Kidney capillary endothelial cell (primary cell): ENCODE data around the gene CYP3A4.
"Not testable (repeated sequence)": the region's sequence is repeated elsewhere in the genome, so short reads cannot be mapped to it uniquely, and the experiment has no call there.

Experiments
- DNase-seq: peaks from one replicate; pipeline ENCODE4 v3.0.0-alpha.2; 2018; ENCODE audit warnings: low spot score

The CYP3A4 gene

DNA sequence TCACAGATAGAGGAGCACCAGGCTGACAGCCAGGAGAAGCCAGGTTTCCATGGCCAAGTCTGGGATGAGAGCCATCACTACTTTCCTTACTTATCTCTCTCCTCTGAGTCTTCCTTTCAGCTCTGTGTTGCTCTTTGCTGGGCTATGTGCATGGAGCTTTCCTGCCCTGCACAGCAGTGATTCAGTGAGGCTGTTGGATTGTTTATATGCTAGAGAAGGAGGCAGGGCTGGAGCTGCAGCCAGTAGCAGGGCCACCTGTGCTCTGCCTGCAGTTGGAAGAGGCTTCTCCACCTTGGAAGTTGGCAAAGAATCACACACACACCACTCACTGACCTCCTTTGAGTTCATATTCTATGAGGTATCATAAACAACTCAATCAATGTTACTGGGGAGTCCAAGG, at the start of gene CYP3A4:
TSS of gene CYP3A4 (minus strand) at position 178 of the 400 bp plus-strand sequence. CDS start at position 75, 103 bp downstream.
- no peak for DNase-seq

GRCh38 chr7:99833289-99833877, 49.4 kb upstream of the CYP3A4 start:
- no peak for DNase-seq

GRCh38 chr7:99831595-99831994, 47.6 kb upstream of the CYP3A4 start:
- no peak for DNase-seq

DNA sequence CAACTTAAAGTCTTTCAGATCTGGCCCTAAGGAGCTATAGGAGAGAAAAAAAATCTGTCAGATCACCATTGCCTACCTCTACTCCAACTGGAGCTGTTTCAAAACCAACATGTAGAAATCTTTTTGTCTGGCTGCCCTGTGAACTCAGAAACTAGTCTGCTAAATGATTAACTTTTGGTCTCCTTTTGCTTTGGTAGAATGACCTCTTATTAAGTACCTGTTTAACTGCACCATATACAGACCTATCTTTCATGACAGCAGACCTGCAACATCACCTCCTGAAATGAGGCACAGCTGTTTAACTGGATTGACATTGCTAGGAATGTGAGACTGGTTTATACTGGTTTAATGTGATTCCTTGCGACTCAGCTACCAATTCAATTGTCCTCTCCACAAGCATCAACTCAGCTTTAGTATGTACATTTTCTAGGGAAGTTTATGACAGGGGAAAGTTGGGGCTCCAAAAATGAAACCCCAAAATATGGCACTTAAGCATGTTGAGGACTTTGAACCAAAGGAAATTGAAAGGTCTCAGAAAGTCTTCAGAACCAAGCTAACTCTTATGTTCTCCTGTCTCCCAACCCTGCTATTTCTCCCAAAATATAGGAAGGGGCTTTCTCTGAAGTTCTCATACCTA, 45.7 kb upstream of the CYP3A4 start:
- no peak for DNase-seq

- DNase-seq = no peak
Measured at GRCh38 chr7:99828811-99829210, 44.8 kb upstream of the CYP3A4 start.

DNA sequence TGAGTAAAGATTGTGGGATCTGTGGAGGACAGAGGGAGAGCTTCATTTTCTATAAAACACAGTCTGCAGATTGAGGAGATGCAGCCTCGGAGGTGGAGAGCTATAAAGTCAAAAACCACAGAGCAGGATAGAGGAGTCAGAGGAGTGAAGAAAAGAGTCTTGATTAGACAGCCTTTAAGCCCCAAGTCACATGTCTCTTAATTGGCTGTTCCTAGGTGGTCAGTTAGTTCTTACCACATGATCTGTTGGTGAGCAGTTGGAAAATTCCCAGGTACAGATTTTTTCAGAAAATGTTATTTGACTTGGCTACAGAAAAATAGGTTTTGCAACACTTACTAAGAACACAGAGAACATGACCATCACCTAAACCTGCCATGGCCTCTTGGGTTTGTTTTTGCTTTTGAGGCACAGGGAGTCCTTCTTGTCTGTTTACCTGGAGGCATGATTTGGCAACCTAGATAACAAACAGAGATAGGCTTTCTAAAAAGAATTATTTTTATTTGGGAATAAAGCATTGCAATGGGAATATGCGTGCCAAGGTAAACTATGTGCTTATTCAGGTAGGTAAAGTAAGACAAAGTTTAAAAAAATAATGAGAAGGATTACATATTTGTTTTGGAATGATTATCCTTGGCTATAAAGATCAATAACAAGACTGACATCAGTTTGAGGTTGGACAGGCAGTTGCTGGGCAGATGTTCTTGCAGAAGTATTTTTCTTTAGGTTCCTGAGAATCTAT, 43.2 kb upstream of the CYP3A4 start:
- DNase-seq = no peak

GRCh38 chr7:99825873-99826272, 41.9 kb upstream of the CYP3A4 start:
- no peak for DNase-seq

DNA sequence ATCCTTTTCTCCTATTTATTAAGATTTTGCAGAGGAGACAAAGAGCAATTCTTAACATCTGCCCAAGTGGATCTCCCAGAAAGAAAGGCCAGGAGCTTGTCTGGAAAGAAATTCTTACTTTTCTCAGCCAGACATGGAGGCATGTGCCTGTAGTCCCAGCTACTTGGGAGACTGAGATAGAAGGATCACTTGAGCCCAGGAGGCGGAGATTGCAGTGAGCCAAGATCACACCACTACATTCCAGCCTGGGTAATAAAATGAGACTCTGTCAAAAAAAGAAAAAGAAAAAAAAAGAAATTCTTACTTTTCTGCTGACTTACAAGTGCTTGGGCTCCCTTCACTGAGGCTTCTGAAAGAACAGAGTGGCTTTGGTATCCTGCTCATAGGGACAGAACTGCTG, 41.5 kb upstream of the CYP3A4 start:
- DNase-seq = no peak

- no peak for DNase-seq
Measured at GRCh38 chr7:99824091-99824490, 40.1 kb upstream of the CYP3A4 start.

- DNase-seq = no peak
Measured at GRCh38 chr7:99822731-99823718, 39.0 kb upstream of the CYP3A4 start.

DNA sequence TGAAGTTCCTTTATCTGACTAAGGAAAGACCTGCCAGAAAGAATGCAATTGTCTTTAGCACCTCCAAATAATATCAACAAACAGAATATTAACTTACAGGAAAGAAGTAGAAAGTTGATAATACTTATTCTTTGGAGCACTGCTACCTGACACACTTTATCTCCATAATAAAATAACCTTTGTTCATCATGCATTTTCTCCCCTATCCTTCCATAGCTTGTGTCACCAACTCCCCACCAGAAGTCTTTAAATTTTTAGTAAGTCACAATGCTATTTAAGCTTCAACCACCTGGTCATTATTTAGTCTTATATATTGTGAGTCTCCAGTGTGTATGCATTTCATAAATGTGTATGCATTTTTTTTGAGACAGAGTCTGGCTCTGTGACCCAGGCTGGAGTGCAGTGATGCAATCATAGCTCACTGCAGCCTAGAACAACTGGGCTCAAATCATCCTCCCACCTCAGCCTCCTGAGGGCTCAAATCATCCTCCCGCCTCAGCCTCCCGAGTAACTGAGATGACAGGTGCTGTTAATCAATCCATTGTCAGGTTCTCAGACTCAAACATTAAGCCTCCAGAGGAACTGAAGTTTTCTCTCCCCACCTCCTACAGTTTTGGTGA, 36.5 kb upstream of the CYP3A4 start:
- DNase-seq = no peak

DNA sequence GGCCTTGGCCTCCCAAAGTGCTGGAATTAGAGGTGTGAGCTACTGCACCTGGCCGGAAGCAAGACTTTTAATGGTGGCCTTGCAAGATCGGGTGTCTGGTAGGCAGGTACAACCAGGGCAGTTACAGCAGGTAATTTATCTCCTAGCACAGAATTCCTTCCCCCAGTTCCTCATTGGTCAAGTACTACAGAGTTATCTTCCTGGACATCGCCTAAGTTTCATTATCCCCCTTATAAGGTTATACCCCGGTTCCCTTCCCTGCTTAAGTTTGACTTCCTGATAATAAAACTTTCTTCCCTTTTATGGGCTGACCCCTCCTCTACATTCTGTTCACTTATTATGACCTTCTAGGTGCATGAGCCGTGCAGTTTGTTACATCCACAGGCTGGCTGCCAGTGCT, 24.8 kb upstream of the CYP3A4 start:
- no peak for DNase-seq

DNA sequence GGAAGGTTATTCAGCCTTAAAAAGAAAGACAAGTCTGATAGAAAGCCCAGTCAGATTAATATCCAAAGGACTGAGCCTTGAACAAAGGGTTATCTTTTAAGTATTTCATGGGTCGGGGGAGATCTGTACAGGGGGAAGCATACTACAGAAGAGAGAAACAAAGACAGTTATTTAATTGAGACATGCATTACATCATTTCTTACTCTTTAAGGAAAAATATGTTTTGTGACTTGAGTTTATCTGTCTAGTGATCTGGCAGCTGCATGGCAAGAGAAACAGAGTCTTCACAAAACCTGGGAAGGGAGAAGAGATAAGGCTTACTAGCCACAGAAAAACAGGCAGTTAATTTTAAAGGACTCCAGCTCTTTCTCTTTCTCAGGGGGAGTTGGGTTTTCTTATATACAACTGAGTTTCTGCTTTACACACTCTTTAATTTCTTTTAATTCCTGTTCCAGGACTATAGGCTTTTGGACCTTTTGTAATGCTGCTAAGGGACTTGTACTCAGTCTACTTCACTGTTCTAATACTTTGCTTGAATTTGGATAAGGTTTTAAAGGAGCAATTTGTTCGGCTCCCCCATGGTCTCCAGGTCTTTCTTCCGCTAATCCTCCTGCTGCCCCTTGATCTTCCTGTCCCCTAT, 23.0 kb upstream of the CYP3A4 start:
- DNase-seq = no peak

DNA sequence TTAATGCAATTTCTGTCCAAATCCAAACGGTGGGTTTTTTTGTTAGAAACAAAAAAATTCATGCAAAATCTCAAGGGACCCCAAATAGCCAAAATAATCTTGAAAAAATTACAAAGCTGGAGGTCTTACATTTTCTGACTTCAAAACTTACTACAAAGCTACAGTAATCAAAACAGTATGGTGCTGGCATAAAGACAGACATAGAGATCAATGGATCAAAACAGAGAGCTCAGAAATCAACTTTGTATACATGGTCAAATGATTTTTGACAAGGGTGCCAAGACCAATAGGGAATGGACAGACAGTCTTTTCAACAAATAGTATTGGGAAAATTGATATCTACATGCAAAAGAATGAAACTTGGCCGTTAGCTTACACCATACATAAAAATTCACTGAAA, 21.7 kb upstream of the CYP3A4 start:
- DNase-seq = no peak

DNA sequence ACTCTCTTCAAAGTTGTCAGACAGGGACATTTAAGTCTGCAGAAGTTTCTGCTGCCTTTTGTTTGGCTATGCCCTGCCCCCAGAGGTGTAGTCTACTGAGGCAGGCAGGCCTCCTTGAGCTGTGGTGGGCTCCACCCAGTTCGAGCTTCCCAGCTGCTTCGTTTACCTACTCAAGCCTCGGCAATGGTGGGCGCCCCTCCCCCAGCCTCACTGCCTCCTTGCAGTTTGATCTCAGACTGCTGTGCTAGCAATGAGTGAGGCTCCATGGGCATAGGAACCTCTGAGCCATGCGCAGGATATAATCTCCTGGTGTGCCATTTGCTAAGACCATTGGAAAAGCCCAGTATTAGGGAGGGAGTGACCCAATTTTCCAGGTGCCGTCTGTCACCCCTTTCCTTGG, 19.1 kb upstream of the CYP3A4 start:
- not testable (repeated sequence) for DNase-seq

DNA sequence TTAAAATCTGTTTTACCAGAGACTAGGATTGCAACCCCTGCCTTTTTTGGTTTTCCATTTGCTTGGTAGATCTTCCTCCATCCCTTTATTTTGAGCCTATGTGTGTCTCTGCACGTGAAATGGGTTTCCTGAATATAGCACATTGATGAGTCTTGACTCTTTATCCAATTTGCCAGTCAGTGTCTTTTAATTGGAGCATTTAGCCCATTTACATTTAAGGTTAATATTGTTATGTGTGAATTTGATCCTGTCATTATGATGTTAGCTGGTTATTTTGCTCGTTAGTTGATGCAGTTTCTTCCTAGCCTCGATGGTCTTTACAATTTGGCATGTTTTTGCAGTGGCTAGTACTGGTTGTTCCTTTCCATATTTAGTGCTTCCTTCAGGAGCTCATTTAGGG, 17.4 kb upstream of the CYP3A4 start:
- DNase-seq = not testable (repeated sequence)

GRCh38 chr7:99798972-99799371, 15.0 kb upstream of the CYP3A4 start:
- DNase-seq = no peak

DNA sequence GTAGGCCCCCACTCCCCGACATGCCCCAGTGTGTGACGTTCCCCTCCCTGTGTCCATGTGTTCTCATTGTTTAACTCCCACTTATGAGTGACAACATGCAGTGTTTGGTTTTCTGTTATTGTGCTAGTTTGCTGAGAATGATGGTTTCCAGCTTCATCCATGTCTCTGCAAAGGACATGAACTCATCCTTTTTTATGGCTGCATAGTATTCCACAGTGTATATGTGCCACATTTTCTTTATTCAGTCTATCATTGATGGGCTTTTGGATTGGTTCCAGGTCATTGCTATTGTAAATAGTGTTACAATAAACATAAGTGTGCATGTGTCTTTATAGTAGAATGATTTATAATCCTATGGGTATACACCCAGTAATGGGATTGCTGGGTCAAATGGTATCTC, 11.9 kb upstream of the CYP3A4 start:
- DNase-seq = not testable (repeated sequence)

DNA sequence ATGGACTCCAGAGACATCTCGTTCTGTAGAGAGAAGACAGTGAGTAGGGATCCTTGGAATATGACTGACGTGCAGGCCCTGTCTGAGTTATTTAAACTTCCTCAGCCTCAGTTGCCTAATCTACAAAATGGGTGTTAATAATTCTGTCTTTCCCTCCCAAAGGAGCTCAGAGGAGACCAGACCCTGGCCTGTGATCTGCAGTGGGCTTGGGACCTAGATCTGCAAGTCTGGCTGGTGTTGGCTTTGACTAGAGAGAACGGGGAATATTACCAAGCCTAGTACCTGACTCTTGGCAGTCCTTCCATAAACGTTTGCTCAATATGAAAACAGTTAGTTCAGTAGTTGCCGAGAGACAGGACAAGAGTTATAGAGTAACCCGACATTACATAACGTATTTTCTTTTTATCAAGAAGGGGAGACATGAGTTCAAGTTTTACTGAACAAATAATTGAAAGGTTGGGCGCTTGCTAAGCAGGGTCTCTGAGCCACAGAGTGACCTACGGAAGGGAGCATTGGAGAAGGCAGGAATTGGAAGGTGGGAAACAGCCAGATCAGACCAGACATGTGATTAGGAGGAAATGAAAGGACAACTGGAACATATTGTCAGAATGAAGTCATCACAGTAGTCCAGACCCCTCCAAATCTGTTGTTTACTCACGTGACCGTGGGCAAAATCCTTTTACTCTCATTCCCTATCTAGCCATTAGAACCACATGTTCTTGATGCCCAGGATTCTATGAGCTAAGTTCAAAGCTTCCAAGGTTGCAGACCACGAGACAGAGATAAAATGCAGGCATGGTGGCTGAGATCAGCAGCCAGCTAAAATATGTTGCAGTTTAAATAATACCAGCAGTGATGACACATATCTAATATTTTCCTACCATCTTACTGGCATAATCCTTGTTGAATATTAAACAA, 10.9 kb upstream of the CYP3A4 start:
- DNase-seq = no peak

DNA sequence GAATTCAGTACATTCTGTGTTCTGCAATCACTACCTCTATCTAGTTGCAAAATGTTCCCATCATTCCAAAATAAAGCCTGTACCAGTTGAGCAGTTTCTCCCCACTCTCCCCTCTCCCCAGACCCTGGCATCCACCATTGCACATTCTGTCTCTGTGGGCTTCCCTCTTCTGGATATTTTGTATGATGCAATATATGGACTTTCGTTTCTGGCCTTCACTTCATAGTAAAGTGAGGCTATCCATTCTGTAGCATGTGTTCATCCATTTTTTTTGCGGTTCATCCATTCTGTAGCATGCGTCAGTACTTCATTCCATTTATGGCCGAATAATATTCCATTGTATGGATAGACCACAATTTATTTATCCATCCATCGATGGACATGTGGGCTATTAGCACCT, 9.5 kb upstream of the CYP3A4 start:
- DNase-seq = no peak
